Central memory CD4-positive, alpha-beta T cell (primary cell): ENCODE data around the gene SPHKAP.
"Not testable (repeated sequence)": the region's sequence is repeated elsewhere in the genome, so short reads cannot be mapped to it uniquely, and the experiment has no call there.

Experiments used
- DNase-seq: peaks from one replicate; pipeline ENCODE4 v3.0.0; 2022
- total RNA-seq, 3 experiments: gene quantifications; one replicate each; lab custom pipeline; 2026; lab: John Stamatoyannopoulos, UW

Gene SPHKAP, protein sequence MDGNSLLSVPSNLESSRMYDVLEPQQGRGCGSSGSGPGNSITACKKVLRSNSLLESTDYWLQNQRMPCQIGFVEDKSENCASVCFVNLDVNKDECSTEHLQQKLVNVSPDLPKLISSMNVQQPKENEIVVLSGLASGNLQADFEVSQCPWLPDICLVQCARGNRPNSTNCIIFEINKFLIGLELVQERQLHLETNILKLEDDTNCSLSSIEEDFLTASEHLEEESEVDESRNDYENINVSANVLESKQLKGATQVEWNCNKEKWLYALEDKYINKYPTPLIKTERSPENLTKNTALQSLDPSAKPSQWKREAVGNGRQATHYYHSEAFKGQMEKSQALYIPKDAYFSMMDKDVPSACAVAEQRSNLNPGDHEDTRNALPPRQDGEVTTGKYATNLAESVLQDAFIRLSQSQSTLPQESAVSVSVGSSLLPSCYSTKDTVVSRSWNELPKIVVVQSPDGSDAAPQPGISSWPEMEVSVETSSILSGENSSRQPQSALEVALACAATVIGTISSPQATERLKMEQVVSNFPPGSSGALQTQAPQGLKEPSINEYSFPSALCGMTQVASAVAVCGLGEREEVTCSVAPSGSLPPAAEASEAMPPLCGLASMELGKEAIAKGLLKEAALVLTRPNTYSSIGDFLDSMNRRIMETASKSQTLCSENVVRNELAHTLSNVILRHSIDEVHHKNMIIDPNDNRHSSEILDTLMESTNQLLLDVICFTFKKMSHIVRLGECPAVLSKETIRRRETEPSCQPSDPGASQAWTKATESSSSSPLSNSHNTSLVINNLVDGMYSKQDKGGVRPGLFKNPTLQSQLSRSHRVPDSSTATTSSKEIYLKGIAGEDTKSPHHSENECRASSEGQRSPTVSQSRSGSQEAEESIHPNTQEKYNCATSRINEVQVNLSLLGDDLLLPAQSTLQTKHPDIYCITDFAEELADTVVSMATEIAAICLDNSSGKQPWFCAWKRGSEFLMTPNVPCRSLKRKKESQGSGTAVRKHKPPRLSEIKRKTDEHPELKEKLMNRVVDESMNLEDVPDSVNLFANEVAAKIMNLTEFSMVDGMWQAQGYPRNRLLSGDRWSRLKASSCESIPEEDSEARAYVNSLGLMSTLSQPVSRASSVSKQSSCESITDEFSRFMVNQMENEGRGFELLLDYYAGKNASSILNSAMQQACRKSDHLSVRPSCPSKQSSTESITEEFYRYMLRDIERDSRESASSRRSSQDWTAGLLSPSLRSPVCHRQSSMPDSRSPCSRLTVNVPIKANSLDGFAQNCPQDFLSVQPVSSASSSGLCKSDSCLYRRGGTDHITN (N-terminal part only)
- total RNA-seq = 0 reads per million in 3 experiments

DNA sequence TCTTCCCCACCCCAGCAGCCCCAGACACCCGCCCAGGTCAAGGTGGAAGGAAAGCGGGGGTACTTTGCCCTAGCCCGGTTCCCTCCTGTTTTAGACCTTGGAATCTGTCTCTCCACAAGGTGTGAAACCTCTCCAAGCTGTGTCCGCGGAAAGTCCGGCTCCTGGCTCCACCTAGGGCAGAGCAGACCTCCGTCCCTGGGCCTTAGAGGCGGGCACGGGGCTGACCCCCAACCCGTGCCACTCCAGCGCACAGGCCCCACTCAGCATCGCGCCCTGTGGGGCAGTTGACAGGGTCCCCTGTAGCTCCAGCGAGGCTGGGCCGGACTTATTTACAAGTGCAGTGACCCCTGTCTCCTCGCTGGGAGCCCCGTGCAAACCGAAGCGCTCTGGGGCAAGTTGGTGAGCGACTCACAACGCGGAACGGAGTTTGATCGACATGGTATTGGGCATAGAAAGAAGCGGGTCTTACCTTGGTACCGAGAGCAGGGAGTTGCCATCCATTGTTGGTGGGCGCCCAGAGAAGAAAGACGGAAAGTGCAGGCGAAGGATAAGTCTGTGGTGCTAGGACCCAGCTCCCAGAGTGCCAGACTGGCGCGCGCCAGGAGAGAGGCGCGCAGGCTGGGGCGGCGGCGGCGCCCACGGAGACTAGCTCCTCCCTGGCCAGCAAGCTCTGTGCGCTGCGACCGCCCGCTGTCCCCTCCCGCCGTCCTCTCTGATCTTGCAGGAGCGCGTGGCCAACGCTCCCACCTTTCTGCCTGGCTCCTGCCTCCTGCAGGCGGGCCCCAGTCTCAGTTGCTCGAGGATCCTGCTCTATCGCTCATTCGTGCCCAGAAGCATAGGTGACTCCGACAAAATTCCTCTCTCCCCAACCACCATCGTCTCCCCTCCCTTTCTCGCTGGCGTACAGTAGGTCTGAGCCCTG lies at the start of gene SPHKAP:
SPHKAP (minus strand) TSS at position 590 of the 922 bp plus-strand sequence; CDS start at position 501, 89 bp downstream.
- DNase-seq = no peak

GRCh38 chr2:228227466-228227865 lies 46.0 kb upstream of the SPHKAP start:
- DNase-seq = no peak

GRCh38 chr2:228224410-228224809 lies 42.9 kb upstream of the SPHKAP start:
- DNase-seq = no peak

DNA sequence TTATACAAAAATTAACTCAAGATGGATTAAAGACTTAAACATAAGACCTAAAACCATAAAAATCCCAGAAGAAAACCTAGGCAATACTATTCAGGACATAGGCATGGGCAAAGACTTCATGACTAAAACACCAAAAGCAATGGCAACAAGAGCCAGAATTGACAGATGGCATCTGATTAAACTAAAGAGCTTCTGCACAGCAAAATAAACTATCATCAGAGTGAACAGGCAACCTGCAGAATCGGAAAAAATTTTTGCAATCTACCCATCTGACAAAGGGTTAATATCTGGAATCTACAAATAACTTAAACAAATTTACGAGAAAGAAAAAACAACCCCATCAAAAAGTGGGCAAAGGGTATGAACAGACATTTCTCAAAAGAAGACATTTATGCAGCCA lies 37.1 kb upstream of the SPHKAP start:
- DNase-seq = not testable (repeated sequence)

- DNase-seq = no peak
Observed at GRCh38 chr2:228197504-228197903, 16.0 kb upstream of the SPHKAP start.

GRCh38 chr2:228180181-228181097 lies 1.0 kb downstream of the SPHKAP start:
- no peak for DNase-seq

GRCh38 chr2:228167290-228167689 lies 14.2 kb downstream of the SPHKAP start:
- no peak for DNase-seq

- no peak for DNase-seq
Observed at GRCh38 chr2:228164718-228165117, 16.8 kb downstream of the SPHKAP start.

DNA sequence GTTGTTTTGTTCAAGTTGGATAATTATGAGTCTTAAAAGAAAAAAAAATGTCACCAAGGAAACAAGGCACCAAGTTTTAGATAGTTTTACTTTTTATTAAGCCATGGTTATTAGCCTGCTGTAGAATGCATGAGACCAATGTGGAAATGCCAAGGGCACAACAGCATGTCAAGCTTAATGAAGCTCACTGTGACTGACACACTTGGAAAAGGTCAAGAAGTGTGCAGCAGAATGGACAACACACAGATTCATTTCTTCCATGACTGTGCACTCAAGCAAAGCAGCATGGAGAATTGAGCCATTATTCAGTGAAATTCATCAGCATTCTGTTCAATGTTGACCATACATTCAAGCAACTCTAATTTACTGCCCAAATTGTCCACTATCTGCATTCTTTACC lies 23.6 kb downstream of the SPHKAP start:
- no peak for DNase-seq

DNA sequence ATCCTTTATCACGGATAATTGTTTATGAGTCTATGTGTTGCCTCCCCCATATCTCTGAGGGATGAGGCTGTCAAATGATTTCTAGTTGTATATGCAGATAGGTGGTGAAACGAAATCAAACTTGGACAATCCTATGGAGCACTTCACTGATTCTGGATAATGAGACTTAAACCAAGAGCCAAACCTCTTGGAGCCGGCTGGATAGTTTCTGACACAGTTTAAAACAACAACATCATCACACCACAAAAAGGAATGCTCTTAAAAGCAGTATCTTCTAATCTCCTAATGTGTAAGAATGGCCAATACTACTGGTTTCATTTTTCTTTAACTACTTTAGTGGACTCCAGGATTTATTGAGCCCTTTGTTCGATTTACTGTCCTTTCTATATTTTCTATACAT lies 36.5 kb downstream of the SPHKAP start:
- no peak for DNase-seq

- DNase-seq = no peak
Observed at GRCh38 chr2:228140934-228141528, 40.5 kb downstream of the SPHKAP start.

DNA sequence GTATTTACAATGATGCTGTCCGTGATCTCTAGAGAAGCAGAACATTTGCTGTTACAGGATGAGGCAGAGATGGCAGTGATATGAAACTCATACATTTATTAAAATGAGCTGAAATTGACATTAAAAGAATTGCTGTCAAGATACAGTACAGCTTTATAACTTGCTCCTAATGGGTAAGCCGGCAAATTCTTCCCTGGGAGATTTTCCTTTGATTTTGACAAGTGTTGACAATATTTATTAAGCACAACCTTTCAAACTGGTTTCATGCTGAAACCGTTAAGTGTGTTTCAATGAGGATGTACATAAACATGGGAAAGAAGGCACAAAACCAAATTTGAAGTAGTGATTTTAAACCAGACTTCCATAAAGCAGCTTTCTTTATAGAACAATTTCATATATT lies 45.5 kb downstream of the SPHKAP start:
- no peak for DNase-seq

DNA sequence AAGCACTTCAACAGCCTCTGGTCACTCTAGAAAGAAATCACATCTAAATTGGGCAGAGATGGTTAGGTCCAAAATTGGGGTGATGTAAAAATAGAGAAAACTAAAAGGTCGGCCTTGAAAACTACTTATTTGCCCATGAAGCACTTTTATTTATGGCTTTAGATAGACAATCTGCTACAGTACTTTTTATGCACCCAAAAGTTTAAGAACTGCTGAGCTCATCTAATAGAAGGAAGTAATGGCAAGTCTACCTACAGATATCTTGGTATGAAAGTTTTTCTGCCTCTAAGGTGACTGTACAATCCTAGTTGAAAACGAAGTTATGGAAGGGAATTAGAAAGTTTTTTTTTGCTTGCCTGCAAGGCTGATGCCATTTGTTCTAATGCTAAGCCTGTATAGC lies 46.2 kb downstream of the SPHKAP start:
- no peak for DNase-seq

DNA sequence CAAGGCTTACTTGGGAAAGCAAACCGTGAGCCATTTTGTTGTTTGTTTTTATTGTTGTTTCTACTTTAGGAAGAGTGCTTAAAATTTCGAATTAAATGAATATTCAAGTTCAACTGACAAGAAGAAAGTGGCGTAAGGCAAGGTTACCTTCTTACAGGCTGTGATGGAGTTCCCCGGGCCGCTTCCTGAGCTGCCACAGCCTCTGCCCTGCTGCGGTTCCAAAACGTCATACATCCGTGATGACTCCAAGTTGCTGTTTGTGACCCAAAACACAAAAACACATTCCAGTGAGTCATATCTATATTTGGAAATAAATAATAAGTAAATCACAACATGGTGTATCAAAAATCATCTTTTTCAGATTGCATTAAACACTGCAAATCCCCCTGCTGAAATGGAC lies 49.7 kb downstream of the SPHKAP start:
- no peak for DNase-seq

- DNase-seq = no peak
Observed at GRCh38 chr2:228126401-228126800, 55.1 kb downstream of the SPHKAP start.

- DNase-seq = no peak
Observed at GRCh38 chr2:228118940-228119339, 62.5 kb downstream of the SPHKAP start.

GRCh38 chr2:228107846-228108245 lies 73.6 kb downstream of the SPHKAP start:
- DNase-seq = no peak

GRCh38 chr2:228105526-228106250 lies 75.8 kb downstream of the SPHKAP start:
- no peak for DNase-seq

- no peak for DNase-seq
Observed at GRCh38 chr2:228104215-228104614, 77.3 kb downstream of the SPHKAP start.
